D721Med (cell line): Measurements from ENCODE around the gene PITRM1.

ENCODE experiments used
- DNase-seq: peaks from one replicate; pipeline ENCODE4 v3.0.0; 2011; ENCODE audit warnings: low spot score; ENCODE audit not compliant: insufficient read length
- FAIRE-seq: peaks from 2 replicates; lab custom pipeline; 2011; peaks lifted over from hg19 to GRCh38; lab: Jason Lieb, UNC
- TF ChIP-seq, protein P1 (sequence below): IDR thresholded peaks from 2 replicates; pipeline ENCODE4 v1.5.1; 2012; ENCODE audit warnings: mild to moderate bottlenecking, control low read depth; ENCODE audit not compliant: insufficient read depth; ENCODE audit errors: missing control alignments

The PITRM1 gene

DNA sequence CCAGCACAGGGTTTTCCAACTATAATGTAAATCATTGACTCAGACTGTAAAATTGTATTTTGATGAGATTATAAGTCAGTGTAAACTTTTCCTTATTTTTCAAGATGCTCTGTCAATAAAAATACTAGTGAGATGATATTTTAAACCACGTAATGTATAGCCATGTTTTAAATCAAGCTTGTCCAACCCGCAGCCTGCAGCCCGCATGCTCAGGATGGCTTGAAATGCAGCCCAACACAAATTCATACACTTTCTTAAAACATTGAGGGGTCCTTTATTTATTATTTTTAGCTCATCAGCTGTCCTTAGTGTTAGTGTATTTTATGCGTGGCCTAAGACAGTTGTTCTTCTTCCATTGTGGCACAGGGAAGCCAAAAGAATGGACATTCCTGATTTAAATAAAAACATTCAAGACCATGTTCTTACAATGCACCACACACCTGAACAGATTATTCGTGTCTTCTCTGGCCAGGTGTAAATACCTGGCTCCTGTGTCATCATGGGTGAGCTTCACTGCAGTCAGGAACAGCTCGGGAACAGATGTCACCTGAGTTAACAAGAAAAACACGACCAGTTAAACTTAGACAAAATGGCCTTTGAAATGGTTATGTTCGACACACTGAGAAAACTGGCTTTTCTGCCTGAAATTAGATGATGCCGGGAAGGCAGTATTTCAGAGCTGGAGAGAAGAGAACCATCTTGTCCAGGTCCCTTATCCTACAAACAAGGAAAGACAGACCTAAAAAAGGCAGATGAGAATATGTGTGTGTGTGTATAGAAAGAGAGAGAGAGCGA lies 5.9 kb downstream of the PITRM1 start:
- TF ChIP-seq, protein P1, sequence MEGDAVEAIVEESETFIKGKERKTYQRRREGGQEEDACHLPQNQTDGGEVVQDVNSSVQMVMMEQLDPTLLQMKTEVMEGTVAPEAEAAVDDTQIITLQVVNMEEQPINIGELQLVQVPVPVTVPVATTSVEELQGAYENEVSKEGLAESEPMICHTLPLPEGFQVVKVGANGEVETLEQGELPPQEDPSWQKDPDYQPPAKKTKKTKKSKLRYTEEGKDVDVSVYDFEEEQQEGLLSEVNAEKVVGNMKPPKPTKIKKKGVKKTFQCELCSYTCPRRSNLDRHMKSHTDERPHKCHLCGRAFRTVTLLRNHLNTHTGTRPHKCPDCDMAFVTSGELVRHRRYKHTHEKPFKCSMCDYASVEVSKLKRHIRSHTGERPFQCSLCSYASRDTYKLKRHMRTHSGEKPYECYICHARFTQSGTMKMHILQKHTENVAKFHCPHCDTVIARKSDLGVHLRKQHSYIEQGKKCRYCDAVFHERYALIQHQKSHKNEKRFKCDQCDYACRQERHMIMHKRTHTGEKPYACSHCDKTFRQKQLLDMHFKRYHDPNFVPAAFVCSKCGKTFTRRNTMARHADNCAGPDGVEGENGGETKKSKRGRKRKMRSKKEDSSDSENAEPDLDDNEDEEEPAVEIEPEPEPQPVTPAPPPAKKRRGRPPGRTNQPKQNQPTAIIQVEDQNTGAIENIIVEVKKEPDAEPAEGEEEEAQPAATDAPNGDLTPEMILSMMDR = no peak
- FAIRE-seq = no peak
- no peak for DNase-seq

GRCh38 chr10:3165196-3165595 lies 7.4 kb downstream of the PITRM1 start:
- no peak for DNase-seq
- TF ChIP-seq, protein P1 = no peak
- no peak for FAIRE-seq

DNA sequence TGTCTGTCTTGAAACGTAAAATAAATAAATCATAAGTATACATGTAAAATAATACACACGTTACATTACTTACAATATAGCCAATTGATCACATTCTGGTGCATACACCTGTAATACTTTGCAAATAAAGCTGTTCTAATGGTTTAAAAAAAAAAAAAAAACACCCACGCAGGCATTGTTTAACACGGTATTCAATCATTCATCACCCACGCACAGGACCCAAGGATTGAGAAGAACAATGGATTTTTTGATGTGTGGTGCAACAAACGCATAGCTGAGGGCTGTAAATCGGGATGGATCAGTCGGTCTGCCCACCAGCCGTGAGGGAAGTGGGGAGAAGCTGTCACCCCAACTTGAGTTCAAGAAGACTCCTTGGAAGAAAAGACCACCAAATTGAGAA lies 8.7 kb downstream of the PITRM1 start:
- TF ChIP-seq, protein P1 = no peak
- no peak for DNase-seq
- FAIRE-seq = no peak

- no peak for FAIRE-seq
- TF ChIP-seq, protein P1 = no peak
- DNase-seq = no peak
Observed at GRCh38 chr10:3162533-3162932, 10.0 kb downstream of the PITRM1 start.

DNA sequence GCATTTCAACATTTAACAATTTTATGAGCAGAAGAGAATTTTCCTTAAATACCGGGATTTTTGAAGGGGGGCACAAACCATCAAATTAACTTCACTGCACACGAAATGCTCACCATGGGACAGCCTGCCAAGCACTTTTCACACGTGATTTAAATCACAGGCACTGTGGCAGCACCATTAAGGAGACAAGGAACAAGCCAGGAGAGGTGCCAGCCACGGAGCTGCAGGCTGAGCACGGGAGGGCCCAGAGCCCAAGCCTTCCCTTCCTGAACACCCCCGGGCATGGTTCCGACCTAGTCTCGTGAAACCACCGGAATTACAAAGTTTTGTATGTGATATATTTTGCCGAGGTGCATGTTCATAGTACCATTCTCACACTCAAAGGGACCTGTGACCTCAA lies 13.4 kb downstream of the PITRM1 start:
- TF ChIP-seq, protein P1 = no peak
- DNase-seq = no peak
- FAIRE-seq = no peak

GRCh38 chr10:3154666-3155065 lies 17.9 kb downstream of the PITRM1 start:
- DNase-seq = no peak
- FAIRE-seq = no peak
- TF ChIP-seq, protein P1 = no peak

- DNase-seq = no peak
- FAIRE-seq = no peak
- TF ChIP-seq, protein P1 = no peak
Observed at GRCh38 chr10:3152566-3152935, 20.0 kb downstream of the PITRM1 start.
